Ovary (tissue), 3 donors: ENCODE measurements around the gene CACNB3.

Source experiments
- POLR2A ChIP-seq: fragments of 450-650 bp; IDR thresholded peaks from one replicate; pipeline ENCODE4 v1.6.1; 2017; ENCODE audit warnings: antibody characterized with exemption, mild to moderate bottlenecking, moderate library complexity
- TF ChIP-seq, protein P1 (sequence below), 3 donors: fragments of 450-650 bp in 2 of 3; fragments of 200-600 bp in 1 of 3; IDR thresholded peaks; one replicate each; pipeline versions ENCODE4 v1.5.1 to v1.8.0; 2016 to 2022; ENCODE audit warnings: antibody characterized with exemption in 3 of 3, mild to moderate bottlenecking in 1 of 3
- donor health status: DM: no; HTN: no; CAD: no.

DNA sequence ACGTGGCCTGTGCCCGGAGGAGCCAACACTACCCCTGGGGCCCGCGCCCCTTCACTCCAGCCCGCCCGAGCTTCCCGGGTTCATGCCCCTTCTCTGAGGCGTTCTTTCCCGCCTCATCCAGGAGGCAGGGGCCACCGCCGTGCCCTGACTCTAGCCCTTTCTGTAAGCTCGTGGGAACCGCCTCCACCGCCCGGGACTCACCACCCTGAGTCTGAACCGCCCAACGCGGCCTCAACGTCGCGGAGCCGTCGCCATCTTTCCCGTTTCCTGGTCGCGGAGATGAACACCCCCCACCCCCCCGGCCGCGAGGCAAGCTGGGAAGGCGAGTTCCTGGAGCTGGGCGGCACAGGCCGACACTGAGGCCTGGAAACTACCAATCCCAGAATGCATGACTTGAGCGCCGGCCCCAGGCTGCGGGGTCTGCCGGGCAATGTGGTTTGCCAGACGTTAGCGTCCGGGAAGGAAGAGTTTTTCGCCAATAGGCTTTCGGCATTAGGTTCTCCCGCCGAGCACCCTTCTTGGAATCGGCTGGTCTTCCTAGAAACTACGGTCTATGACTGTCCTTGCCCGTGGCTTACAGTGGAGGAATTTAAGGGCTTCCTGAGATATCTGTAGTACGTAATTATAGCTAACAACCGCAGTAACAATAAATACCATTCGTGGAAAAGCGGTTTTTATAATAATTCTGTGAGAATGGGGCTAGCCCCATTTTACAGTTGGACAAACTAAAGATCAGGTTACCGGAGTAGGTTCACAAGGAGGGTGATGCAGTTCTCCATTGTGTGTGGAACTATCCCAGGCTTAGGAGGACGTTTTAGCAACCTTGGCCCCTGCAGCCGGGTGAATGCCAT lies 33.8 kb downstream of the CACNB3 start, which contains the start of gene DDX23:
- TF ChIP-seq, protein P1, sequence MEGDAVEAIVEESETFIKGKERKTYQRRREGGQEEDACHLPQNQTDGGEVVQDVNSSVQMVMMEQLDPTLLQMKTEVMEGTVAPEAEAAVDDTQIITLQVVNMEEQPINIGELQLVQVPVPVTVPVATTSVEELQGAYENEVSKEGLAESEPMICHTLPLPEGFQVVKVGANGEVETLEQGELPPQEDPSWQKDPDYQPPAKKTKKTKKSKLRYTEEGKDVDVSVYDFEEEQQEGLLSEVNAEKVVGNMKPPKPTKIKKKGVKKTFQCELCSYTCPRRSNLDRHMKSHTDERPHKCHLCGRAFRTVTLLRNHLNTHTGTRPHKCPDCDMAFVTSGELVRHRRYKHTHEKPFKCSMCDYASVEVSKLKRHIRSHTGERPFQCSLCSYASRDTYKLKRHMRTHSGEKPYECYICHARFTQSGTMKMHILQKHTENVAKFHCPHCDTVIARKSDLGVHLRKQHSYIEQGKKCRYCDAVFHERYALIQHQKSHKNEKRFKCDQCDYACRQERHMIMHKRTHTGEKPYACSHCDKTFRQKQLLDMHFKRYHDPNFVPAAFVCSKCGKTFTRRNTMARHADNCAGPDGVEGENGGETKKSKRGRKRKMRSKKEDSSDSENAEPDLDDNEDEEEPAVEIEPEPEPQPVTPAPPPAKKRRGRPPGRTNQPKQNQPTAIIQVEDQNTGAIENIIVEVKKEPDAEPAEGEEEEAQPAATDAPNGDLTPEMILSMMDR (IDR thresholded peaks at IDR 0.05), result no peak
- TF ChIP-seq POLR2A, result peak; percentile 66
